ENCODE results near the gene CIC. TPM values are rescaled to one million over a fixed set of nuclear protein-coding genes. Genes with fewer than 3 reads are reported as not detected.

The CIC gene
- total RNA-seq, 2 donors from 2014 or later, result 90.1 to 95.0 TPM

GRCh38 chr19:42279902-42280814, 11.1 kb downstream of the CIC start:
- no peaks in the 10 kb centered on the region for H3K9me3 Mint-ChIP-seq
- peak overlapping the region; percentile 81 for H3K27ac Mint-ChIP-seq
- DNase-seq, result peak; percentile 91 to 94
- peak; percentile 55 for ATAC-seq (replicated peaks in 1 of 2)
- H3K4me1 Mint-ChIP-seq (ENCODE audit: low read depth), result peaks cover 49% of the 10 kb centered on the region
- peaks cover 0 to 10% of the 10 kb centered on the region in 2 donors for H3K36me3 Mint-ChIP-seq (ENCODE audit: insufficient read depth in 2 of 2)
- H3K27me3 Mint-ChIP-seq (ENCODE audit: low read depth), result no peaks in the 10 kb centered on the region
- H3K4me3 Mint-ChIP-seq, result peak overlapping the region in 1 of 2 donors; percentile 88

- Mint-ChIP-seq H3K27ac (no peak overlapping the region), H3K4me3 (peak overlapping the region in 1 of 2 donors; percentile 75), H3K27me3 (ENCODE audit: low read depth) (no peaks in the 10 kb centered on the region), H3K4me1 (ENCODE audit: low read depth) (peaks cover 49% of the 10 kb centered on the region), H3K36me3 (ENCODE audit: insufficient read depth in 2 of 2) (peaks cover 0 to 10% of the 10 kb centered on the region in 2 donors), H3K9me3 (no peaks in the 10 kb centered on the region)
- ATAC-seq (replicated peaks in 1 of 2), result no peak
- no peak for DNase-seq
Measured at GRCh38 chr19:42280815-42281145, 11.7 kb downstream of the CIC start.

- peak; percentile 35 to 54 for DNase-seq
- H3K36me3 Mint-ChIP-seq (ENCODE audit: insufficient read depth in 2 of 2), result peaks cover 0 to 6% of the 10 kb centered on the region in 2 donors
- H3K27ac Mint-ChIP-seq, result no peak overlapping the region
- no peak for ATAC-seq (replicated peaks in 1 of 2)
- peaks cover 49% of the 10 kb centered on the region for H3K4me1 Mint-ChIP-seq (ENCODE audit: low read depth)
- peak overlapping the region in 1 of 2 donors; percentile 77 for H3K4me3 Mint-ChIP-seq
- H3K27me3 Mint-ChIP-seq (ENCODE audit: low read depth), result no peaks in the 10 kb centered on the region
- H3K9me3 Mint-ChIP-seq, result no peaks in the 10 kb centered on the region
Measured at GRCh38 chr19:42281146-42281826, 12.2 kb downstream of the CIC start.

- Mint-ChIP-seq H3K36me3 (ENCODE audit: insufficient read depth in 2 of 2) (peaks cover 0 to 6% of the 10 kb centered on the region in 2 donors), H3K9me3 (no peaks in the 10 kb centered on the region), H3K27me3 (ENCODE audit: low read depth) (no peaks in the 10 kb centered on the region), H3K4me1 (ENCODE audit: low read depth) (peaks cover 41% of the 10 kb centered on the region), H3K4me3 (peak overlapping the region in 1 of 2 donors; percentile 77), H3K27ac (peak overlapping the region; percentile 70)
- DNase-seq, result peak in 1 of 2 donors; percentile 38
- no peak for ATAC-seq (replicated peaks in 1 of 2)
Measured at GRCh38 chr19:42281827-42282762, 13.0 kb downstream of the CIC start.

GRCh38 chr19:42282819-42283187, 13.8 kb downstream of the CIC start:
- peaks cover 0 to 6% of the 10 kb centered on the region in 2 donors for H3K36me3 Mint-ChIP-seq (ENCODE audit: insufficient read depth in 2 of 2)
- no peak overlapping the region for H3K27ac Mint-ChIP-seq
- DNase-seq, result no peak
- H3K27me3 Mint-ChIP-seq (ENCODE audit: low read depth), result no peaks in the 10 kb centered on the region
- peak overlapping the region in 1 of 2 donors; percentile 77 for H3K4me3 Mint-ChIP-seq
- H3K9me3 Mint-ChIP-seq, result no peaks in the 10 kb centered on the region
- peaks cover 35% of the 10 kb centered on the region for H3K4me1 Mint-ChIP-seq (ENCODE audit: low read depth)
- ATAC-seq (replicated peaks in 1 of 2), result no peak

GRCh38 chr19:42283188-42284065, 14.4 kb downstream of the CIC start:
- Mint-ChIP-seq H3K4me1 (ENCODE audit: low read depth) (peaks cover 32% of the 10 kb centered on the region), H3K4me3 (no peak overlapping the region), H3K27ac (no peak overlapping the region), H3K9me3 (no peaks in the 10 kb centered on the region), H3K36me3 (ENCODE audit: insufficient read depth in 2 of 2) (peaks cover 0 to 6% of the 10 kb centered on the region in 2 donors), H3K27me3 (ENCODE audit: low read depth) (no peaks in the 10 kb centered on the region)
- DNase-seq, result peak; percentile 94 to 97
- ATAC-seq (replicated peaks in 1 of 2), result peak; percentile 69 to 75

- H3K36me3 Mint-ChIP-seq (ENCODE audit: insufficient read depth in 2 of 2), result peaks cover 0 to 6% of the 10 kb centered on the region in 2 donors
- ATAC-seq (replicated peaks in 1 of 2) (peak; percentile 23 to 29), DNase-seq (peak; percentile 84 to 85)
- no peak overlapping the region for H3K4me3 Mint-ChIP-seq
- H3K27ac Mint-ChIP-seq, result no peak overlapping the region
- no peaks in the 10 kb centered on the region for H3K27me3 Mint-ChIP-seq (ENCODE audit: low read depth)
- peaks cover 26% of the 10 kb centered on the region for H3K4me1 Mint-ChIP-seq (ENCODE audit: low read depth)
- no peaks in the 10 kb centered on the region for H3K9me3 Mint-ChIP-seq
Measured at GRCh38 chr19:42284066-42284501, 15.0 kb downstream of the CIC start.

- Mint-ChIP-seq H3K4me1 (ENCODE audit: low read depth) (peaks cover 19% of the 10 kb centered on the region), H3K4me3 (peak overlapping the region; percentile 91 to 99), H3K27ac (peak overlapping the region; percentile 91), H3K27me3 (ENCODE audit: low read depth) (no peaks in the 10 kb centered on the region), H3K36me3 (ENCODE audit: insufficient read depth in 2 of 2) (peaks cover 0 to 6% of the 10 kb centered on the region in 2 donors), H3K9me3 (no peaks in the 10 kb centered on the region)
- peak in 1 of 2 donors; percentile 23 for DNase-seq
- no peak for ATAC-seq (replicated peaks in 1 of 2)
Measured at GRCh38 chr19:42284591-42285341, 15.7 kb downstream of the CIC start.

GRCh38 chr19:42285541-42285941, 16.5 kb downstream of the CIC start:
- no peak overlapping the region for H3K27ac Mint-ChIP-seq
- ATAC-seq (replicated peaks in 1 of 2), result no peak

GRCh38 chr19:42285988-42286348, 16.9 kb downstream of the CIC start:
- Mint-ChIP-seq H3K27me3 (ENCODE audit: low read depth) (no peaks in the 10 kb centered on the region), H3K4me1 (ENCODE audit: low read depth) (peaks cover 18% of the 10 kb centered on the region), H3K27ac (no peak overlapping the region), H3K36me3 (ENCODE audit: insufficient read depth in 2 of 2) (peaks cover 0 to 7% of the 10 kb centered on the region in 2 donors), H3K4me3 (peak overlapping the region; percentile 31 to 99), H3K9me3 (no peaks in the 10 kb centered on the region)
- no peak for ATAC-seq (replicated peaks in 1 of 2)
- no peak for DNase-seq

More at GRCh38 chr19:42285541-42285941, 16.5 kb downstream of the CIC start:
- Mint-ChIP-seq H3K36me3 (ENCODE audit: insufficient read depth in 2 of 2) (peaks cover 0 to 7% of the 10 kb centered on the region in 2 donors), H3K27me3 (ENCODE audit: low read depth) (no peaks in the 10 kb centered on the region), H3K9me3 (no peaks in the 10 kb centered on the region), H3K4me1 (ENCODE audit: low read depth) (peaks cover 18% of the 10 kb centered on the region), H3K4me3 (peak overlapping the region; percentile 91 to 99)
- no peak for DNase-seq

GRCh38 chr19:42286349-42287016, 17.4 kb downstream of the CIC start:
- DNase-seq (no peak), ATAC-seq (replicated peaks in 1 of 2) (no peak)
- peak overlapping the region in 1 of 2 donors; percentile 99 for H3K4me3 Mint-ChIP-seq
- no peaks in the 10 kb centered on the region for H3K27me3 Mint-ChIP-seq (ENCODE audit: low read depth)
- H3K4me1 Mint-ChIP-seq (ENCODE audit: low read depth), result peaks cover 21% of the 10 kb centered on the region
- peak overlapping the region; percentile 17 for H3K27ac Mint-ChIP-seq
- no peaks in the 10 kb centered on the region for H3K9me3 Mint-ChIP-seq
- H3K36me3 Mint-ChIP-seq (ENCODE audit: insufficient read depth in 2 of 2), result peaks cover 0 to 7% of the 10 kb centered on the region in 2 donors

All from activated T-cell treated with anti-CD3 and anti-CD28 coated beads, Interleukin-2, amount 50 U/mL, for 72 hours (primary cell).